H9 (cell line): ENCODE measurements around the gene OR4X1. TPM values are rescaled to one million over a fixed set of nuclear protein-coding genes. Genes with fewer than 3 reads are reported as not detected.

Source experiments
- DNase-seq: peaks from one replicate; pipeline ENCODE4 v3.0.0-alpha.2; 2017
- H2AFZ ChIP-seq: one replicate; pipeline ENCODE4 v1.6.1; 2013; ENCODE audit warnings: mild to moderate bottlenecking, low read length, control low read depth, moderate library complexity
- H2AK5ac ChIP-seq: 2 replicates; pipeline ENCODE4 v1.6.1; 2013; ENCODE audit warnings: low read length, control low read depth, mixed read lengths; ENCODE audit not compliant: insufficient read length
- H2BK120ac ChIP-seq: one replicate; pipeline ENCODE4 v1.6.1; 2013; ENCODE audit warnings: low read depth, mild to moderate bottlenecking, low read length, control low read depth, inconsistent platforms; ENCODE audit not compliant: poor library complexity, severe bottlenecking
- H2BK12ac ChIP-seq: 2 replicates; pipeline ENCODE4 v1.6.1; 2013; ENCODE audit warnings: low read length, control low read depth, mixed read lengths, low read depth; ENCODE audit not compliant: insufficient read length
- H2BK15ac ChIP-seq: 2 replicates; pipeline ENCODE4 v1.6.1; 2013; ENCODE audit warnings: low read depth, low read length, control low read depth
- H2BK20ac ChIP-seq: one replicate; pipeline ENCODE4 v1.6.1; 2013; ENCODE audit warnings: low read depth, mild to moderate bottlenecking, low read length, control low read depth, inconsistent platforms; ENCODE audit not compliant: poor library complexity, severe bottlenecking
- H2BK5ac ChIP-seq: 2 replicates; pipeline ENCODE4 v1.6.1; 2013; ENCODE audit warnings: low read length, control low read depth, mixed read lengths; ENCODE audit not compliant: insufficient read length
- H3K14ac ChIP-seq: 2 replicates; pipeline ENCODE4 v1.6.1; 2013; ENCODE audit warnings: low read length, control low read depth; ENCODE audit not compliant: insufficient read depth
- H3K18ac ChIP-seq: 2 replicates; pipeline ENCODE4 v1.6.1; 2013; ENCODE audit warnings: low read depth, mild to moderate bottlenecking, mixed read lengths, low read length, control low read depth; ENCODE audit not compliant: insufficient read length
- H3K23ac ChIP-seq: 2 replicates; pipeline ENCODE4 v1.6.1; 2013; ENCODE audit warnings: low read length, control low read depth, mixed read lengths, low read depth; ENCODE audit not compliant: insufficient read length
- H3K23me2 ChIP-seq: 2 replicates; pipeline ENCODE4 v1.6.1; 2013; ENCODE audit warnings: low read depth, mild to moderate bottlenecking, mixed read lengths, low read length, control low read depth; ENCODE audit not compliant: insufficient read length, poor library complexity, severe bottlenecking
- H3K27ac ChIP-seq: 2 replicates; pipeline ENCODE4 v1.5.1; 2013; ENCODE audit warnings: low read length, control low read depth, mixed read lengths, low read depth; ENCODE audit not compliant: insufficient read length
- H3K27me3 ChIP-seq: 2 replicates; pipeline ENCODE4 v1.6.1; 2013; ENCODE audit warnings: low read length, control low read depth, inconsistent platforms; ENCODE audit not compliant: insufficient read depth
- H3K4ac ChIP-seq: 2 replicates; pipeline ENCODE4 v1.6.1; 2013; ENCODE audit warnings: low read depth, mild to moderate bottlenecking, control low read depth, inconsistent platforms, low read length, moderate library complexity
- H3K4me1 ChIP-seq: 2 replicates; pipeline ENCODE4 v1.6.1; 2013; ENCODE audit warnings: low read length, control low read depth, inconsistent platforms; ENCODE audit not compliant: insufficient read depth
- H3K4me2 ChIP-seq: 2 replicates; pipeline ENCODE4 v1.6.1; 2013; ENCODE audit warnings: low read length, control low read depth, mixed read lengths; ENCODE audit not compliant: insufficient read length, insufficient read depth
- H3K56ac ChIP-seq: 2 replicates; pipeline ENCODE4 v1.6.1; 2013; ENCODE audit warnings: low read depth, mild to moderate bottlenecking, mixed read lengths, low read length, control low read depth; ENCODE audit not compliant: insufficient read length
- H3K79me1 ChIP-seq: 2 replicates; pipeline ENCODE4 v1.6.1; 2013; ENCODE audit warnings: low read depth, mild to moderate bottlenecking, moderate library complexity, low read length, control low read depth, inconsistent platforms; ENCODE audit not compliant: insufficient read depth, poor library complexity, severe bottlenecking
- H3K79me2 ChIP-seq: 2 replicates; pipeline ENCODE4 v1.6.1; 2013; ENCODE audit warnings: low read length, control low read depth, inconsistent platforms; ENCODE audit not compliant: insufficient read depth
- H3K9ac ChIP-seq: 2 replicates; pipeline ENCODE4 v1.6.1; 2013; ENCODE audit warnings: low read length, control low read depth, mixed read lengths; ENCODE audit not compliant: insufficient read length; ENCODE audit errors: extremely low read depth
- H3K9me3 ChIP-seq: one replicate; pipeline ENCODE4 v1.6.1; 2013; ENCODE audit warnings: low read depth, low read length, inconsistent platforms; ENCODE audit not compliant: control insufficient read depth
- H3T11ph ChIP-seq: one replicate; pipeline ENCODE4 v1.6.1; 2013; ENCODE audit warnings: mild to moderate bottlenecking, low read length, control low read depth, inconsistent platforms
- H4K20me1 ChIP-seq: one replicate; pipeline ENCODE4 v1.6.1; 2013; ENCODE audit not compliant: control insufficient read depth, insufficient read length, insufficient read depth
- H4K5ac ChIP-seq: 2 replicates; pipeline ENCODE4 v1.6.1; 2013; ENCODE audit warnings: low read depth, mild to moderate bottlenecking, mixed read lengths, low read length, control low read depth; ENCODE audit not compliant: insufficient read length
- H4K8ac ChIP-seq: replicated peaks from 2 replicates; pipeline ENCODE4 v1.6.1; 2013; ENCODE audit warnings: low read length, control low read depth, mixed read lengths, low read depth; ENCODE audit not compliant: insufficient read length
- H4K91ac ChIP-seq: 2 replicates; pipeline ENCODE4 v1.6.1; 2013; ENCODE audit warnings: low read depth, mild to moderate bottlenecking, moderate library complexity, mixed read lengths, low read length, control low read depth; ENCODE audit not compliant: insufficient read length
- H3K27ac Mint-ChIP-seq, 3 experiments: 2 replicates in 2 of 3; 3 replicates in 1 of 3; pipeline ENCODE4 v1.8.0; 2020 to 2021; ENCODE audit warnings: mixed read lengths in 3 of 3, mild to moderate bottlenecking in 1 of 3, moderate library complexity in 1 of 3
- H3K27me3 Mint-ChIP-seq: 2 replicates; pipeline ENCODE4 v1.8.0; 2021; ENCODE audit warnings: low read depth, mild to moderate bottlenecking, moderate library complexity, mixed read lengths
- H3K36me3 Mint-ChIP-seq, 3 experiments: 2 replicates in 2 of 3; 3 replicates in 1 of 3; pipeline ENCODE4 v1.8.0; 2020 to 2021; ENCODE audit warnings: low read depth in 3 of 3, mixed read lengths in 3 of 3; ENCODE audit not compliant: insufficient read depth in 1 of 3
- H3K4me1 Mint-ChIP-seq, 2 experiments: 2 replicates each; pipeline ENCODE4 v1.8.0; 2020; ENCODE audit warnings: mixed read lengths in 2 of 2
- H3K4me3 Mint-ChIP-seq, 2 experiments: 2 replicates in 1 of 2; 3 replicates in 1 of 2; pipeline ENCODE4 v1.8.0; 2020 to 2021; ENCODE audit warnings: mild to moderate bottlenecking in 2 of 2, mixed read lengths in 2 of 2, moderate library complexity in 1 of 2
- H3K9me3 Mint-ChIP-seq, 2 experiments: 2 replicates in 1 of 2; 3 replicates in 1 of 2; pipeline ENCODE4 v1.8.0; 2020; ENCODE audit warnings: mild to moderate bottlenecking in 2 of 2, mixed read lengths in 2 of 2, moderate library complexity in 1 of 2
- WGBS: extraction: QIAGEN DNeasy Blood & Tissue Kit; methylation state at CpG from one replicate; pipeline ENCODE4 v1.1.7; 2013; ENCODE audit warnings: missing lambda C conversion rate, low lambda C conversion rate, mixed read lengths; ENCODE audit not compliant: insufficient read length; ENCODE audit errors: extremely low coverage; 5-methylcytosine and 5-hydroxymethylcytosine counted together
- total RNA-seq: library from RNA; stranded (reverse); gene quantifications from 2 replicates; pipeline ENCODE4 v1.2.1, GENCODE V29; 2021
- TF ChIP-seq, protein P1 (sequence below): fragments of 200-600 bp; sonication (generic); conservative IDR thresholded peaks from 3 replicates; pipeline ENCODE4 v1.8.0; 2021; ENCODE audit warnings: antibody characterized with exemption, mild to moderate bottlenecking

Gene OR4X1
- total RNA-seq, 1 experiment from 2014 or later, result not detected

DNA sequence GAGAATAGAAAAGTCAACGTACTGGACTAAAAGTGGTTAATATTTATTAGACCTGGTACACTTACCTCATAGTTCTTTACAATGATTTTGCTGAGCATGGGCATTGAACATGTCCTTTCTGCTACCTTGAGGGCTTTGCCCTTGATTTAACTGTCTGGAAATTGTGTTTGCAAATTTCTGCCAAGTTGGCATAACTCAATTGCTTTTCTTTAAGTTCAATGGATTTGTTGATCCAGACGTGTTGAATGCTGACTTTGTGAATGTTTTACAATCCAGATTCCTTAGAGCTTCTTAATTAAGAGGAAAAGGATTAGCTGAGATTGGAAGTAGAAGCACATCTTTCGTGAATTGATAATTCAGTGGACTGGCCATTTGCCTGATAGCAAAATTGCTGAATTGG is 25.9 kb upstream of the OR4X1 start:
- Histone ChIP-seq H3K56ac (no peak overlapping the region), H3K4ac (no peak overlapping the region), H2BK20ac (no peak overlapping the region), H3K23ac (no peak overlapping the region), H3T11ph (no peak overlapping the region), H3K27ac (no peak overlapping the region), H3K14ac (no peak overlapping the region), H3K4me2 (no peak overlapping the region), H2BK120ac (no peak overlapping the region), H3K79me2 (no peaks in the 10 kb centered on the region), H2AK5ac (no peak overlapping the region), H2BK15ac (no peak overlapping the region), H3K9ac (no peak overlapping the region), H4K5ac (no peak overlapping the region), H3K4me1 (no peaks in the 10 kb centered on the region), H3K27me3 (no peaks in the 10 kb centered on the region), H4K8ac (no peak overlapping the region), H3K18ac (no peak overlapping the region), H3K23me2 (no peaks in the 10 kb centered on the region), H4K91ac (no peak overlapping the region), H3K79me1 (no peaks in the 10 kb centered on the region), H2AFZ (no peak overlapping the region), H2BK12ac (no peak overlapping the region), H4K20me1 (no peaks in the 10 kb centered on the region), H3K9me3 (peaks cover 62% of the 10 kb centered on the region), H2BK5ac (no peak overlapping the region)
- Mint-ChIP-seq H3K4me1 (no peaks in the 10 kb centered on the region), H3K36me3 (peaks cover 3 to 33% (median 11%) of the 10 kb centered on the region in 3 experiments; a peak in 6 of 7 replicates), H3K4me3 (no peak overlapping the region), H3K27ac (no peak overlapping the region), H3K27me3 (no peaks in the 10 kb centered on the region), H3K9me3 (peaks cover 97 to 100% of the 10 kb centered on the region in 2 experiments)
- no CpG with 5 or more reads among the region's 3 CpGs for WGBS
- DNase-seq, result no peak
- TF ChIP-seq, protein P1, sequence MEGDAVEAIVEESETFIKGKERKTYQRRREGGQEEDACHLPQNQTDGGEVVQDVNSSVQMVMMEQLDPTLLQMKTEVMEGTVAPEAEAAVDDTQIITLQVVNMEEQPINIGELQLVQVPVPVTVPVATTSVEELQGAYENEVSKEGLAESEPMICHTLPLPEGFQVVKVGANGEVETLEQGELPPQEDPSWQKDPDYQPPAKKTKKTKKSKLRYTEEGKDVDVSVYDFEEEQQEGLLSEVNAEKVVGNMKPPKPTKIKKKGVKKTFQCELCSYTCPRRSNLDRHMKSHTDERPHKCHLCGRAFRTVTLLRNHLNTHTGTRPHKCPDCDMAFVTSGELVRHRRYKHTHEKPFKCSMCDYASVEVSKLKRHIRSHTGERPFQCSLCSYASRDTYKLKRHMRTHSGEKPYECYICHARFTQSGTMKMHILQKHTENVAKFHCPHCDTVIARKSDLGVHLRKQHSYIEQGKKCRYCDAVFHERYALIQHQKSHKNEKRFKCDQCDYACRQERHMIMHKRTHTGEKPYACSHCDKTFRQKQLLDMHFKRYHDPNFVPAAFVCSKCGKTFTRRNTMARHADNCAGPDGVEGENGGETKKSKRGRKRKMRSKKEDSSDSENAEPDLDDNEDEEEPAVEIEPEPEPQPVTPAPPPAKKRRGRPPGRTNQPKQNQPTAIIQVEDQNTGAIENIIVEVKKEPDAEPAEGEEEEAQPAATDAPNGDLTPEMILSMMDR, result no peak
